Dedifferentiated amniotic fluid mesenchymal stem cell (primary cell): ENCODE data around the gene RDH16.
A peak's percentile ranks its signal among the peaks of the same experiment; 100 is the strongest.

Experiments
- DNase-seq: peaks from one replicate; pipeline ENCODE4 v3.0.0-alpha.2; 2016; ENCODE audit errors: extremely low spot score

RDH16 gene

GRCh38 chr12:56957229-56958052, at the start of gene RDH16:
Gene RDH16, minus strand, starts transcription at chr12:56957608. Its CDS starts 146 bp downstream, at chr12:56957462.
- no peak for DNase-seq

- DNase-seq, result no peak
These were observed 49.5 kb upstream of the RDH16 start for GRCh38 chr12:57006809-57007475.

GRCh38 chr12:57005980-57006808, 48.8 kb upstream of the RDH16 start, which contains the start of gene ZBTB39:
Gene ZBTB39, minus strand, starts transcription at chr12:57006546. Its CDS starts 1,629 bp downstream, at chr12:57004917.
- DNase-seq, result peak; percentile 20

GRCh38 chr12:57004651-57005050, 47.2 kb upstream of the RDH16 start:
- DNase-seq, result no peak

GRCh38 chr12:57003395-57003794, 46.0 kb upstream of the RDH16 start:
- no peak for DNase-seq

- no peak for DNase-seq
These were observed 44.1 kb upstream of the RDH16 start for GRCh38 chr12:57001448-57001906.

GRCh38 chr12:57000393-57000792, 43.0 kb upstream of the RDH16 start:
- no peak for DNase-seq

- no peak for DNase-seq
These were observed 42.0 kb upstream of the RDH16 start for GRCh38 chr12:56999456-56999855.

- no peak for DNase-seq
These were observed 41.6 kb upstream of the RDH16 start for GRCh38 chr12:56998981-56999380.

GRCh38 chr12:56998316-56998715, 40.9 kb upstream of the RDH16 start:
- DNase-seq, result no peak

- no peak for DNase-seq
These were observed 39.6 kb upstream of the RDH16 start for GRCh38 chr12:56996793-56997545.

GRCh38 chr12:56995930-56996496, 38.6 kb upstream of the RDH16 start:
- no peak for DNase-seq

- DNase-seq, result no peak
These were observed 38.0 kb upstream of the RDH16 start for GRCh38 chr12:56995201-56995929.

- DNase-seq, result no peak
These were observed 36.9 kb upstream of the RDH16 start for GRCh38 chr12:56994231-56994746.

GRCh38 chr12:56993346-56993745, 35.9 kb upstream of the RDH16 start:
- no peak for DNase-seq

- DNase-seq, result no peak
These were observed 34.2 kb upstream of the RDH16 start for GRCh38 chr12:56991319-56992246.

GRCh38 chr12:56990648-56991318, 33.4 kb upstream of the RDH16 start:
- DNase-seq, result no peak

GRCh38 chr12:56989861-56990610, 32.6 kb upstream of the RDH16 start:
- no peak for DNase-seq
